Neuronal stem cell (in vitro differentiated cells): Measurements from ENCODE around the gene ITGA2.

Experiments
- DNase-seq: peaks from one replicate; pipeline ENCODE4 v3.0.0-alpha.2; 2013; ENCODE audit warnings: low spot score
- H2AFZ ChIP-seq: one replicate; pipeline ENCODE4 v1.6.1; 2013; ENCODE audit warnings: mild to moderate bottlenecking, low read length, inconsistent platforms
- H2AK5ac ChIP-seq: 2 replicates; pipeline ENCODE4 v1.6.1; 2013; ENCODE audit warnings: low read depth, mild to moderate bottlenecking, inconsistent platforms, low read length, moderate library complexity, mixed read lengths
- H2BK120ac ChIP-seq: 2 replicates; pipeline ENCODE4 v1.6.1; 2013; ENCODE audit warnings: low read depth, mild to moderate bottlenecking, inconsistent platforms, low read length, moderate library complexity, mixed read lengths
- H2BK12ac ChIP-seq: one replicate; pipeline ENCODE4 v1.6.1; 2013; ENCODE audit warnings: low read length, inconsistent platforms
- H2BK15ac ChIP-seq: 2 replicates; pipeline ENCODE4 v1.6.1; 2013; ENCODE audit warnings: mild to moderate bottlenecking, low read length, inconsistent platforms, mixed read lengths
- H2BK5ac ChIP-seq: one replicate; pipeline ENCODE4 v1.6.1; 2013; ENCODE audit warnings: inconsistent platforms, mild to moderate bottlenecking, low read length, moderate library complexity
- H3K14ac ChIP-seq: one replicate; pipeline ENCODE4 v1.6.1; 2013; ENCODE audit warnings: low read length, inconsistent platforms
- H3K18ac ChIP-seq: 2 replicates; pipeline ENCODE4 v1.6.1; 2013; ENCODE audit warnings: low read length, inconsistent platforms
- H3K23ac ChIP-seq: 2 replicates; pipeline ENCODE4 v1.6.1; 2013; ENCODE audit warnings: low read depth, mild to moderate bottlenecking, mixed read lengths, low read length, inconsistent platforms; ENCODE audit not compliant: poor library complexity
- H3K27ac ChIP-seq: replicated peaks from 3 replicates; pipeline ENCODE4 v1.5.1; 2013; ENCODE audit warnings: low read length, inconsistent platforms
- H3K27me3 ChIP-seq, 3 experiments: 2 replicates each; pipeline ENCODE4 v1.6.1; 2013; ENCODE audit warnings: low read length in 3 of 3, mild to moderate bottlenecking in 2 of 3, inconsistent platforms in 1 of 3, low read depth in 1 of 3, mixed read lengths in 1 of 3, moderate library complexity in 1 of 3; ENCODE audit not compliant: control insufficient read depth in 3 of 3, insufficient read depth in 3 of 3
- H3K36me3 ChIP-seq, 2 donors: replicated peaks in 1 of 2; 2 replicates each; pipeline ENCODE4 v1.6.1; 2013; ENCODE audit warnings: low read length in 2 of 2; ENCODE audit not compliant: control insufficient read depth in 2 of 2, insufficient read depth in 2 of 2
- H3K4ac ChIP-seq: 2 replicates; pipeline ENCODE4 v1.6.1; 2013; ENCODE audit warnings: inconsistent platforms, mild to moderate bottlenecking, low read length, moderate library complexity
- H3K4me1 ChIP-seq, 2 donors: 1 replicate in 1 of 2; 2 replicates in 1 of 2; pipeline ENCODE4 v1.6.1; 2013; ENCODE audit warnings: low read length in 2 of 2, low read depth in 1 of 2; ENCODE audit not compliant: control insufficient read depth in 2 of 2, insufficient read depth in 1 of 2
- H3K4me2 ChIP-seq: one replicate; pipeline ENCODE4 v1.6.1; 2013; ENCODE audit warnings: mild to moderate bottlenecking, low read length, inconsistent platforms; ENCODE audit not compliant: insufficient read depth, poor library complexity, severe bottlenecking
- H3K4me3 ChIP-seq, 2 donors: 2 replicates each; pipeline ENCODE4 v1.5.1; 2013; ENCODE audit warnings: low read length in 2 of 2, mild to moderate bottlenecking in 2 of 2, inconsistent platforms in 1 of 2, moderate library complexity in 1 of 2
- H3K79me1 ChIP-seq: one replicate; pipeline ENCODE4 v1.6.1; 2013; ENCODE audit warnings: low read depth, mild to moderate bottlenecking, inconsistent platforms, low read length, moderate library complexity
- H3K9ac ChIP-seq: one replicate; pipeline ENCODE4 v1.6.1; 2013; ENCODE audit warnings: mild to moderate bottlenecking, low read depth, low read length, inconsistent platforms; ENCODE audit not compliant: poor library complexity
- H3K9me3 ChIP-seq, 2 donors: replicated peaks in 1 of 2; 2 replicates each; pipeline versions ENCODE3 to v1.6.1; 2013; ENCODE audit warnings: low read length in 2 of 2, mild to moderate bottlenecking in 2 of 2, inconsistent platforms in 1 of 2, low read depth in 1 of 2, mixed read lengths in 1 of 2, moderate library complexity in 1 of 2; ENCODE audit not compliant: control insufficient read depth in 2 of 2, insufficient read depth in 1 of 2
- H4K8ac ChIP-seq: one replicate; pipeline ENCODE4 v1.6.1; 2013; ENCODE audit warnings: low read depth, mild to moderate bottlenecking, inconsistent platforms, low read length, moderate library complexity
- H4K91ac ChIP-seq: one replicate; pipeline ENCODE4 v1.6.1; 2013; ENCODE audit warnings: low read length, low read depth, mild to moderate bottlenecking, inconsistent platforms; ENCODE audit not compliant: poor library complexity
- WGBS, 2 donors: extraction: QIAGEN DNeasy Blood & Tissue Kit; methylation state at CpG; one replicate each; pipeline ENCODE4 v1.1.7; 2013; ENCODE audit warnings: missing lambda C conversion rate in 2 of 2, mixed read lengths in 1 of 2; ENCODE audit not compliant: insufficient read length in 2 of 2, insufficient replicate concordance in 1 of 2; ENCODE audit errors: extremely low coverage in 2 of 2; 5-methylcytosine and 5-hydroxymethylcytosine counted together

Gene ITGA2

DNA sequence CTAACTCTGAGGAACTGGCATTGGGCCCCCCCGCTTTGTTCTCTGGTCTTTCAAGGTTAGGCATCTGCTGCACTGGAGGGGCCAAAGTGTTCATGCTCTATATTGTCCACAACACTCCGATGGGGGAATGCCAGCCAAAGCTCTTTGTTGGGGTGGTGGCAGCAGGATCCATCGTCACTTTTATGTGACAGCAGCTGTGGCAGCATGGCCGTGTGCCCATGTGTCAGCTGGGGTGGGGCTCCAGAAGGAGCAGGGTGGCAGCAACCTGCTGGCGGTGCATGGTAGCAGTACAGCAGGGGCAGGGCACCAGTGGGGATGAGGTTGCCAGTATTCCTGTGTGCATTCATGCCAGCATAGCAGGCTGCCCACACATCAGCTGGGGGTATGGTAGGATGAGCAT is 28.2 kb downstream of the ITGA2 start:
- H4K91ac ChIP-seq, result no peak overlapping the region
- WGBS, 2 donors, result no CpG with 5 or more reads among the region's 5 CpGs
- no peak for DNase-seq
- peaks cover 0 to 7% of the 10 kb centered on the region in 2 donors for H3K9me3 ChIP-seq
- no peak overlapping the region for H3K4me2 ChIP-seq
- no peak overlapping the region for H2BK5ac ChIP-seq
- no peak overlapping the region for H2AFZ ChIP-seq
- H3K14ac ChIP-seq, result no peak overlapping the region
- no peak overlapping the region for H3K4me3 ChIP-seq
- H3K4ac ChIP-seq, result no peak overlapping the region
- H3K27ac ChIP-seq, result no peak overlapping the region
- no peaks in the 10 kb centered on the region for H3K27me3 ChIP-seq
- no peaks in the 10 kb centered on the region for H3K4me1 ChIP-seq
- no peak overlapping the region for H2BK120ac ChIP-seq
- no peaks in the 10 kb centered on the region for H3K79me1 ChIP-seq
- no peak overlapping the region for H4K8ac ChIP-seq
- no peak overlapping the region for H2BK12ac ChIP-seq
- no peak overlapping the region for H3K18ac ChIP-seq
- H2BK15ac ChIP-seq, result no peak overlapping the region
- no peak overlapping the region for H2AK5ac ChIP-seq
- no peak overlapping the region for H3K9ac ChIP-seq
- no peaks in the 10 kb centered on the region for H3K36me3 ChIP-seq
- peak overlapping the region; percentile 6 for H3K23ac ChIP-seq

DNA sequence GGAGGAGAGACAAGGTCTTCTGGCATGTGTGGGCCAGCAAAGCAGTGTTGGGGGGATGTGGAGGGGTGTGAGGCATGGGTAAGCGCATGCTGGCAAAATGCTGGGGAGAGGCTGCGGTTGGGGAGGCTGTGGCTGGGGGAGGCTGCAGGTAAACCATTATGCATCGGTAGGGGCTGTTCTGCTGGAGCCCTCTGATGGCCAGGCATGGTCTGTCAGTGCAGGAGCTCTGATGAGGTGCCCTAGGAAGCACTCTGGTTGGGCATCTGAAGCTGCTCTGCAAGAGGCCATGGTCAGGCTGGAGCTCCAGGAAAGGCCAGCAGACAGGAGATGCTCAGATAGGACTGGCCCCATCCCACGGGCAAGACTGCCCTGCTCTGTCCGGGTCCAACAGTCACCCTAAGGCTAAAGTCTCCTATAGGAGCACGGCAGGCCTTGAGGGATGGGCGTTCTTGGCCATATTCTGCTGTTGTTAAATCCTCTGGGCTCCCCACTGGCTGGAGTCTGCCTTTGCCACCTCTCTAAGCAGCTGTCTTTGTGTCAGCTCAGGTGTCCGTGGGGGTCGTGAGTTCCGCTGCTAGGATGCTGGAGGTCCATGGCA is 28.7 kb downstream of the ITGA2 start:
- H2BK120ac ChIP-seq, result no peak overlapping the region
- H3K23ac ChIP-seq, result peak overlapping the region; percentile 6
- H3K9me3 ChIP-seq, result peaks cover 0 to 7% of the 10 kb centered on the region in 2 donors
- no peak overlapping the region for H3K4ac ChIP-seq
- H4K91ac ChIP-seq, result no peak overlapping the region
- no peak overlapping the region for H2AFZ ChIP-seq
- H2BK12ac ChIP-seq, result no peak overlapping the region
- H3K4me1 ChIP-seq, result no peaks in the 10 kb centered on the region
- no peaks in the 10 kb centered on the region for H3K79me1 ChIP-seq
- H3K18ac ChIP-seq, result no peak overlapping the region
- no peak overlapping the region for H3K9ac ChIP-seq
- no peaks in the 10 kb centered on the region for H3K36me3 ChIP-seq
- no peak for DNase-seq
- no peak overlapping the region for H3K4me2 ChIP-seq
- H3K27me3 ChIP-seq, result no peaks in the 10 kb centered on the region
- H4K8ac ChIP-seq, result no peak overlapping the region
- H3K14ac ChIP-seq, result no peak overlapping the region
- whole genome bisulfite sequencing, 2 donors, result no CpG with 5 or more reads among the region's 10 CpGs
- H2BK5ac ChIP-seq, result no peak overlapping the region
- no peak overlapping the region for H2BK15ac ChIP-seq
- H3K27ac ChIP-seq, result no peak overlapping the region
- no peak overlapping the region for H3K4me3 ChIP-seq
- H2AK5ac ChIP-seq, result no peak overlapping the region

DNA sequence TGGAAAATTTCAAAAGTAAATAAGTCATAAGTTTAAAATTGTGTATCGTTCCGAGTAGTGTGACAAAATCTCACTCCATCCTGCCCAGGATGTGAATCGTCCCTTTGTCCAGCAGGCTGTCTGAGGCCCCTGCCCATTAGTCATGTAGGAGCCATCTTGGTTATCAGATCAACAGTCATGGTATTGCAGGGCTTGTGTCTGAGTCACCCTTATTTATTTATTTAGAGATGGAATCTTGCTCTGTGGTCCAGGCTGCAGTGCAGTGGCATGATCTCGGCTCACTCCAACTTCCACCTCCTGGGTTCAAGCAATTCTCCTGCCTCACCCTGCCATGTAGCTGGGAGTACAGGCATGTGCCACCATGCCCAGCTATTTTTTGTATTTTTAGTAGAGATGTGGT is 30.2 kb downstream of the ITGA2 start:
- H3K14ac ChIP-seq, result no peak overlapping the region
- no peak overlapping the region for H2BK15ac ChIP-seq
- DNase-seq, result no peak
- H3K18ac ChIP-seq, result no peak overlapping the region
- H3K23ac ChIP-seq, result no peak overlapping the region
- no peak overlapping the region for H3K4ac ChIP-seq
- H2BK12ac ChIP-seq, result no peak overlapping the region
- no peaks in the 10 kb centered on the region for H3K79me1 ChIP-seq
- WGBS, 2 donors, result no CpG with 5 or more reads among the region's 4 CpGs
- H3K27ac ChIP-seq, result no peak overlapping the region
- no peak overlapping the region for H4K8ac ChIP-seq
- H2BK5ac ChIP-seq, result no peak overlapping the region
- H3K9me3 ChIP-seq, result no peaks in the 10 kb centered on the region
- no peak overlapping the region for H3K9ac ChIP-seq
- H2AK5ac ChIP-seq, result no peak overlapping the region
- H3K36me3 ChIP-seq, result no peaks in the 10 kb centered on the region
- H2BK120ac ChIP-seq, result no peak overlapping the region
- no peak overlapping the region for H2AFZ ChIP-seq
- no peak overlapping the region for H3K4me3 ChIP-seq
- H3K27me3 ChIP-seq, result no peaks in the 10 kb centered on the region
- H3K4me2 ChIP-seq, result no peak overlapping the region
- no peaks in the 10 kb centered on the region for H3K4me1 ChIP-seq
- H4K91ac ChIP-seq, result no peak overlapping the region

DNA sequence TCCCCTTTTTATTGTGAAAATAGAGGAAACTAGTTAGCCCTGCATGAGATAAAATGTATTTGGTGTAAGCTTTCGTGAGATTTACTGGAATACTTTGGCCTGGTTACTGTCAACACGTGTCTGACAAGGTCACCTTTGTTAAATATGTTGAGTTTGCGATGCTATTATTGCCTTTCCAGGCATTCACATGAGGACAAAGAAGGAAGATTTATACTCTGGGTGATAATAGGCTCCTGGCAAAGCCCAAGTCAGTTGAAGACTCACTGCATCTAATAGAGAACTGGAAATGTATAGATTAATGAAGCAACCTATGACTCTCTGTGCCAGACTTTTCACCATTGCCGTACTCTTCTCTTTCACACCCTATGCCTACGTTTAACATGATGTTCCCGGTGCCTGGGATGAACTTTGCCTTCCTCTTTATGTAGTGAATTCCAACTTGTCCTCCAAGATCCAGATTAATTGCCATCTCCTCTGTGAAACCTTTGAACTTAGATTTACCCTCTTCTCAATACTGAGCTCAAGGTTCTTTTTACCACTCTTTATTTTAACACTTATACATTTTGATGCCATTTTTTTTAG is 33.9 kb downstream of the ITGA2 start:
- no peak overlapping the region for H2BK12ac ChIP-seq

More for the DNA sequence above, 33.9 kb downstream of the ITGA2 start:
- H3K14ac ChIP-seq, result no peak overlapping the region
- no peak overlapping the region for H2BK120ac ChIP-seq
- no peak overlapping the region for H3K4ac ChIP-seq
- H3K18ac ChIP-seq, result no peak overlapping the region
- no peak overlapping the region for H2AK5ac ChIP-seq
- no peaks in the 10 kb centered on the region for H3K9me3 ChIP-seq
- H4K91ac ChIP-seq, result no peak overlapping the region
- WGBS, 2 donors, result no CpG with 5 or more reads among the region's 6 CpGs
- no peak overlapping the region for H3K4me2 ChIP-seq
- no peak overlapping the region for H4K8ac ChIP-seq
- H2BK5ac ChIP-seq, result no peak overlapping the region
- no peak overlapping the region for H3K9ac ChIP-seq
- H2BK15ac ChIP-seq, result no peak overlapping the region
- H3K36me3 ChIP-seq, result no peaks in the 10 kb centered on the region
- DNase-seq, result no peak
- no peaks in the 10 kb centered on the region for H3K4me1 ChIP-seq
- no peaks in the 10 kb centered on the region for H3K79me1 ChIP-seq
- H2AFZ ChIP-seq, result no peak overlapping the region
- H3K27ac ChIP-seq, result no peak overlapping the region
- H3K23ac ChIP-seq, result no peak overlapping the region
- no peak overlapping the region for H3K4me3 ChIP-seq
- H3K27me3 ChIP-seq, result no peaks in the 10 kb centered on the region
